Thoracic aorta (tissue), 2 donors: ENCODE results near the gene DOHH. TPM values are rescaled to one million over a fixed set of nuclear protein-coding genes. Genes with fewer than 3 reads are reported as not detected.

Source experiments
- ATAC-seq: fragments of 150-250 bp; one replicate; pipeline ENCODE4 v1.8.0; 2017; ENCODE audit warnings: low read depth; ENCODE audit not compliant: insufficient number of reproducible peaks, low FRiP score
- DNase-seq: peaks from one replicate; pipeline ENCODE4 v3.0.0-alpha.2; 2020; ENCODE audit warnings: low spot score
- H3K27ac ChIP-seq, 2 donors: fragments of 200-600 bp; sonication (generic); 1 replicate in 1 of 2; 2 replicates in 1 of 2; pipeline ENCODE4 v1.5.1; 2016; ENCODE audit warnings: mild to moderate bottlenecking in 2 of 2, moderate library complexity in 2 of 2
- H3K27me3 ChIP-seq: fragments of 200-600 bp; sonication (generic); replicated peaks from 2 replicates; pipeline ENCODE4 v1.6.0; 2016; ENCODE audit warnings: mild to moderate bottlenecking; ENCODE audit not compliant: insufficient read depth
- H3K36me3 ChIP-seq: fragments of 200-600 bp; sonication (generic); one replicate; pipeline ENCODE4 v1.5.1; 2016
- H3K4me1 ChIP-seq, 2 donors: fragments of 200-600 bp; sonication (generic); 1 replicate in 1 of 2; 2 replicates in 1 of 2; pipeline versions ENCODE4 v1.5.1 to v1.6.0; 2016; ENCODE audit warnings: low read depth in 2 of 2, mild to moderate bottlenecking in 1 of 2; ENCODE audit not compliant: control insufficient read depth in 1 of 2
- H3K4me3 ChIP-seq: fragments of 200-600 bp; sonication (generic); 2 replicates; pipeline ENCODE4 v1.5.1; 2016; ENCODE audit warnings: mild to moderate bottlenecking
- H3K9me3 ChIP-seq: fragments of 200-600 bp; sonication (generic); 2 replicates; pipeline ENCODE4 v1.5.1; 2016
- total RNA-seq, 2 donors: library from RNA; depleted of rRNA; stranded (reverse); fragments of >200 nt; gene quantifications; one replicate each; pipeline versions ENCODE4 v1.1.0 to v1.2.3, GENCODE V29; 2016
- TF ChIP-seq, protein P1 (sequence below): fragments of 200-600 bp; sonication (generic); IDR thresholded peaks from one replicate; pipeline ENCODE4 v1.5.1; 2019; ENCODE audit warnings: antibody characterized with exemption

DOHH gene
- total RNA-seq, 2 donors from 2014 or later, result 22.0 to 24.2 TPM

DNA sequence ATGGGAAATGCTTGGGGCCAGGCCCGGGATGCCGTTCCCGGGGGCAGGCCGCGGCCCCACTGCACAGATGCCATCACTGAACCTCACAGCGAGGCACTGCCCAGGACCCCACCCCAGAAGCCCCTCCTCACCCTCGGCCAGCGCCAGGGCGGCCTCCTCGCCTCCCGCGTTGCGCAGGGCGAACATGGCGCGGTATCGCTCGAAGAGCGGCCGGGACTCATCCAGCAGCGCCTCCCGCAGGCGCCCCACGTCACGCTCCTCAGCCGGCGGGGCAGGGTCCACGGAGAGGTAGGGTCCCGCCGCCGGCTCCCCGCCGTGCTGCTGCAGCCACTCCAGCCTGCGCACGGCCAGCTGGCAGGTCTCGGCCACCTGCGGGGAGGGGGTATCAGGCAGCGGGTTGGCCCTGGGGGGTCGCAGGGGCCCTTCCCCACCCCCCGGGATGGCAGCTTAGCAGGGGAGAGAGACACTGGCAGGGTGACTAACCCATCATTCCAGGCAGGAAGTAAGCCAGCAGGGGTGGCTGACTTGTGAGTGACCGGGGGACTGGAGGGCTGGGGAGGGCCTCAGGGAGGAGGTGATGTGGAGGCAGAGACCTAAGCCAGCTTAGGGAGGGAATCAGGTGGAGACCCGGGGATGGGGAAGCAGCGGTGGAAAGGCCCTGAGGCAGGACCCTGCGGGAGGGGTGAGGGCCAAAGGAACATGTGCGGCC lies 8.2 kb downstream of the DOHH start:
- Histone ChIP-seq H3K4me3 (no peak overlapping the region), H3K27me3 (no peaks in the 10 kb centered on the region), H3K27ac (no peak overlapping the region), H3K4me1 (no peaks in the 10 kb centered on the region), H3K36me3 (peaks cover 23% of the 10 kb centered on the region), H3K9me3 (no peaks in the 10 kb centered on the region)
- TF ChIP-seq, protein P1, sequence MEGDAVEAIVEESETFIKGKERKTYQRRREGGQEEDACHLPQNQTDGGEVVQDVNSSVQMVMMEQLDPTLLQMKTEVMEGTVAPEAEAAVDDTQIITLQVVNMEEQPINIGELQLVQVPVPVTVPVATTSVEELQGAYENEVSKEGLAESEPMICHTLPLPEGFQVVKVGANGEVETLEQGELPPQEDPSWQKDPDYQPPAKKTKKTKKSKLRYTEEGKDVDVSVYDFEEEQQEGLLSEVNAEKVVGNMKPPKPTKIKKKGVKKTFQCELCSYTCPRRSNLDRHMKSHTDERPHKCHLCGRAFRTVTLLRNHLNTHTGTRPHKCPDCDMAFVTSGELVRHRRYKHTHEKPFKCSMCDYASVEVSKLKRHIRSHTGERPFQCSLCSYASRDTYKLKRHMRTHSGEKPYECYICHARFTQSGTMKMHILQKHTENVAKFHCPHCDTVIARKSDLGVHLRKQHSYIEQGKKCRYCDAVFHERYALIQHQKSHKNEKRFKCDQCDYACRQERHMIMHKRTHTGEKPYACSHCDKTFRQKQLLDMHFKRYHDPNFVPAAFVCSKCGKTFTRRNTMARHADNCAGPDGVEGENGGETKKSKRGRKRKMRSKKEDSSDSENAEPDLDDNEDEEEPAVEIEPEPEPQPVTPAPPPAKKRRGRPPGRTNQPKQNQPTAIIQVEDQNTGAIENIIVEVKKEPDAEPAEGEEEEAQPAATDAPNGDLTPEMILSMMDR, result no peak
- DNase-seq, result no peak
- no peak for ATAC-seq

DNA sequence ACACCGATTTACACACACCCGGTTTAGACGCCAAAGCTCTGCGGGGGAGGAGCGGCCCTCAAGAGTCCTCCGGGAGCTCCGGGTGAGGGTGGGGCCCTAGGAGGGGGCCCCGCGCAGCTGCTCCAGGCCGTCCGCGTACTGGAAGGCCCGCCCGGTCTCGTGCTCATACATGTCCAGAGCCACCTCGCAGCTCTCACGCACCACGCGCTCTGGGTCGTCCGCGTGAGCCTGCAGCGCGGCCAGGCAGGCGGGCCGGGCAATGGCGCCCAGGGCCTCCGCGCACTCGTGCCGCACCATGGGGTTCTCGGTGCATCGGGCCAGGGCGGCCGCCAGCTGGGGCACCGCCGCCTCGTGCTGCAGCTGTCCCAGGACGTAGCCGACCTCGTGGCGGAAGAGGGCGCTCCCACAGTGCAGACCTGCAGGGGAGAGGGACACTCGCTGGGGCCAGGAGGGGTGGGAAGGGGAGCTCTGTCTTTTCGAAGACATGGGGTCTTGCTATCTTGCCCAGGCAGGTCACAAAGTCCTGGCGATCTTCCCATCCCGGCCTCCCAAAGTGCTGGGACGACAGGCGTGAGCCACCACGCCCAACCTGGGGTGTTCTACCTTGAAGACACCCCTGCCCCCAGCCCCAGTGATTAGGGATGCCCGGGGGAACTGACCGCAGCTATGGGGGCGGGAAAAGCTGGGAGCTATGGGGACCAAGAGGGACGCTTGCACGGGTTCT lies 8.9 kb downstream of the DOHH start:
- no peaks in the 10 kb centered on the region for H3K27me3 ChIP-seq
- no peaks in the 10 kb centered on the region for H3K4me1 ChIP-seq
- no peak overlapping the region for H3K27ac ChIP-seq
- TF ChIP-seq, protein P1, result no peak
- H3K36me3 ChIP-seq, result peaks cover 23% of the 10 kb centered on the region
- H3K4me3 ChIP-seq, result no peak overlapping the region
- no peaks in the 10 kb centered on the region for H3K9me3 ChIP-seq
- DNase-seq (no peak), ATAC-seq (no peak)

DNA sequence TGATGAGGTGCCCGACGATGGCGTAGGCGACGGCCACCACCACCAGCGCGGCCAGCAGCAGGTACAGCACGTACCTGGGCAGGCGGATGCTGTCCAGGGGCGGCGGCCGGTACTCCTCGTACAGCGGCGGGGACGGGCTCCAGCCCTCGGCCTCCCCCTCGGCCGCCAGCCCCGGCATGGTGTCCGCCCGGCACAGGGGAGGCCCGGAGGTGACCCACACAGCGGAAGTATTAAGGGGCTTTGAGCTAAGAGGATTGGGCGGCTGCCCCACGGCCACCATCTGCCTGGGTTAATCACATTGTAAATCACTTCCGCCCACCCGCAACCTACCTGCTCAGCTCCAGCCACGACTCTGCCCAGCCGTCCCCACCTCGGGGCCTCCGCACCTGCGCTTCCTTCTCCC lies 17.2 kb downstream of the DOHH start, which contains the start of gene SMIM44:
Gene SMIM44 (minus strand): TSS at position 216 of the 403 bp plus-strand sequence. CDS start 38 bp downstream, at position 178.
- DNase-seq (no peak), ATAC-seq (no peak)
- Histone ChIP-seq H3K4me3 (no peak within 1 kb of the TSS), H3K4me1 (no peaks in the 10 kb centered on the region), H3K27ac (no peak within 1 kb of the TSS), H3K36me3 (no peaks in the 10 kb centered on the region), H3K9me3 (no peaks in the 10 kb centered on the region), H3K27me3 (no peaks in the 10 kb centered on the region)
- TF ChIP-seq, protein P1, result no peak

DNA sequence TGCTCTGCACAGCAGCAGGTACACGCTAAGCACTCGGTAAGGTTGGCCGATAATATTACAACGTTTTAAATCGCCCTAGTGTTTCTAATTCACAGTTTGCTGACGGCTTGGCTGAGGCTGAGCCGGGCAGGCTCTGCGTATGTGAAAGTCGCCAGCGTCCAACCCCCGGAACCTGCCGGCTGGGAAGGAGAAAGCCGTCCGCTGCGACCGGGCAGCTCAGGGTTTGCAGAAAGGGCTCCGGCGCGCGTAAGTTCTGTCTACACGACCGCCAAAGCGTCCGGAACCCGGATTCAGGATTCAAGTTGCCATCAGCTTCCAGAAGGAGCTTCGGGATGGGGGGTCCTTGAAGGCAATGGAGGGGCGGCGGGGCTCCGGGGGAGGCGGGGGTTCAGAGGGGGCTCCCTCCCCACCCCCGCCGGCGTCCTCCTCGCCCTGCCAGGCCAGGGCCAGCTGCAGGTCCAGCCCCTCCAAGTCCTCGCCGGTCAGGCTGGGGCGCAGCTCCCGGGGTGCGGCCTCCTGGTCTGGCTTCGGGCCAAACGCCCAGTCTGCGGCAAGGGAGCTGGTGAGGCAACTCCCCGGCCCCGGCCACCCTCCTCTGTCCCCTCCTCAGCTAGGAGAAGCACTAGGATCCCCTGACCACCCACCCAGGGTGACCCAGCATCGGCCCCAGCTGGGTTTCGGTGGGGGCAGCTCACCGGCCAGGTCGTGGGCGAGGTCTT lies 17.8 kb downstream of the DOHH start:
- TF ChIP-seq, protein P1, result no peak
- no peaks in the 10 kb centered on the region for H3K36me3 ChIP-seq
- no peaks in the 10 kb centered on the region for H3K9me3 ChIP-seq
- H3K27ac ChIP-seq, result no peak overlapping the region
- H3K4me3 ChIP-seq, result no peak overlapping the region
- H3K27me3 ChIP-seq, result no peaks in the 10 kb centered on the region
- H3K4me1 ChIP-seq, result no peaks in the 10 kb centered on the region
- DNase-seq (no peak), ATAC-seq (no peak)
